ENCODE data around the gene PFKFB1.

- TF ChIP-seq CTCF (IDR thresholded peaks at IDR 0.05) (no peak), POLR2AphosphoS5 (IDR thresholded peaks at IDR 0.05) (no peak)
These were observed 20.9 kb upstream of the PFKFB1 start for GRCh38 chrX:55014897-55015299.

Data from gastroesophageal sphincter (tissue), 3 donors.